HG03135 (cell line): ENCODE data around the gene FGF21.

Experiments used
- ATAC-seq: cut with Tn5 transposase; IDR thresholded peaks from one replicate; pipeline ENCODE4 v1.9.1; 2021; ENCODE audit warnings: mild to moderate bottlenecking, moderate library complexity; ENCODE audit not compliant: unreplicated experiment

FGF21 gene

DNA sequence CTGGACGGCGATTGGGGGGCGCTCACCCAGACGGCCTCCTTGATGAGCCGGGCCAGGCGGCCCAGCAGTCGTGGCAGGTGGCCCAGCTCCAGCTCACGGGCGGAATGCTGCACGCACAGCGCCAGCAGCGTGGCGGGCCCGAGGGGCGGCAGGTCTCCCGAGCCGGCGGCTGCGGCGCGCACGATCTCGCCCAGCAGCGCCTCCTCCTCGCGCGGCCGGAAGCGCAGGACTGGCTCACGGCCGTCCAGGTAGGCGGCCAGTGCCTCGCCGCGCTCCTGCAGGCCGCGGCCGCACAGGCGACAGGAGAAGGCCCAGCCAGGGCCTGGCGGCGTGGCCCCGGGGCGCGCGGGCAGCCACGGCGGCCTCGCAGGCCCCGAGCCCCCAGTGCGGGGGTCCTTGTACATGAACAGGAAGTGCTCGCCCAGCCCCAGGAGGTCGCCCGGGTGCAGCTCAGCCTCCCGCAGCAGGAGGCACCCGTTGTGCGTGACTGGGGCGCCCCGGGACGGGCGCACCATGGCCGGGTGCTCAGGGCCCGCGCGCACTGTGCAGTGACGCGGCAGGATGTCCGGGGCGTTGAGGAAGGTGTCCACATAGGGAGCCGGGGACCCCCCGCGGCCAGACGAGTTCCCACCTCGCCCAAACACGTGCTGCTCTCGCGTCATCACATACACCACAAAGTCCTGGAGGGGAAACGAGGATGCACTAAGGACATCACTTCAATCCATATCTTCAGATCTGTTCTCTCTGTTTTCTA lies 26.2 kb upstream of the FGF21 start:
- no peak for ATAC-seq

DNA sequence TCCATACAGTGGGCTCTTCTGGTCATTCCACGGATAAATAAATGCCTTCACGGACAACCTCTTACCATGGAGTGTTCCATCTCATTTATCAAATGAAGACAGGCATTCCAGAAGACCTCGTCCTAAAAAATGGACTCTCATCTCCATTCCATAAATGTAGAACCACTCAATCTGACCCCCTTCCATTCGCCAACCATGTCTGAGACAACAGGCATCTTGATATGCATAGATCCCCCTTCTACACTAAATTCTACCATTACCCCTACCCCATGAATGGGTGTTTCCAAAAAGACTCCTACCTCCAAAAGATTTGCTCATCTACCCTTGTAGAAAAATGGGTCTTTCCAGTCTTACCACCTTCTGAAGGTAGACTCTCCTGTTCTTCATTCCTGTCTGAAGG lies 23.9 kb upstream of the FGF21 start:
- ATAC-seq = no peak

DNA sequence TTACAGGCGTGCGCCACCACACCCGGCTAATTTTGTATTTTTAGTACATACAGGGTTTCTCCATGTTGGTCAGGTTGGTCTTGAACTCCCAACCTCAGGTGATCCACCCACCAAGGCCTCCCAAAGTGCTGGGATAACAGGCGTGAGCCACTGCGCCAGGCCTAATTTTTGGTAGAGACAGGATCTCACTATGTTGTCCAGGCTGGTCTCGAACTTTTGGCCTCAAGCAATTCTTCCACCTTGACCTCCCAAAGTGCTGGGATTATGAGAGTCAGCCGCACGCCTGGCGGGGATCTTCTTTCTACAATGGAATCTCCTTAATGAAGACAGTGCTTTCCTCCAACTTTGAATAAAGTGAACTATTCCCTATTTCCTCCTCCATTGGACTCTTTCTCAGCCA lies 20.7 kb upstream of the FGF21 start:
- ATAC-seq = no peak

DNA sequence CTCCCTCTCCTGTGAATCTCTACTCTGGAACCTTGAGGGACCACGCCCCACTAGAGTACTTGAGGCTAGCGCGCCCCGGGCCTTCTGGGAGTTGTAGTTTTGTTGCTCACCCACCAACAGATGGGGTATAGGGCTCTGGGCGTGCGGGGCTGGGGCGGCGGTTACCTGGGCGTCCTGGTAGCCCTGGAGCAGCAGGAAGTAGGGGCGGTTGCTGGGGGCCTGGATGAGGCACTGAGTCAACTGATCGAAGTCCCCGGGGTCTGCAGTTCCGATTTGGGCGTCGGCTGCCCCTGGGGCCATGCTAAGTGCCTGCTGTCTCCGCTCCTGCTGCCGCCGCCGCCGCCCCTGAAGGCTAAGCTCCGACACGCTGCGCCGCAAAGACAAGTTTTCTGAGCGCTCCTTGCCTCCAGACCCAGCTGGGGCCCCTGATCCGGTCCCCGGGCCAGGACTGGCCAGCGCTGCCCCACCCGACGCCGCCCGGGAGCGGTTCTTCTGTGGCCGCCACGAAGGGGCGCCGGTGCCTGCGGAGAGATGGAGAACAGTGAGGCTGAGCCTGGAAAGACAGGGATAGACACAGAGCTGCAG lies 20.2 kb upstream of the FGF21 start:
- no peak for ATAC-seq

DNA sequence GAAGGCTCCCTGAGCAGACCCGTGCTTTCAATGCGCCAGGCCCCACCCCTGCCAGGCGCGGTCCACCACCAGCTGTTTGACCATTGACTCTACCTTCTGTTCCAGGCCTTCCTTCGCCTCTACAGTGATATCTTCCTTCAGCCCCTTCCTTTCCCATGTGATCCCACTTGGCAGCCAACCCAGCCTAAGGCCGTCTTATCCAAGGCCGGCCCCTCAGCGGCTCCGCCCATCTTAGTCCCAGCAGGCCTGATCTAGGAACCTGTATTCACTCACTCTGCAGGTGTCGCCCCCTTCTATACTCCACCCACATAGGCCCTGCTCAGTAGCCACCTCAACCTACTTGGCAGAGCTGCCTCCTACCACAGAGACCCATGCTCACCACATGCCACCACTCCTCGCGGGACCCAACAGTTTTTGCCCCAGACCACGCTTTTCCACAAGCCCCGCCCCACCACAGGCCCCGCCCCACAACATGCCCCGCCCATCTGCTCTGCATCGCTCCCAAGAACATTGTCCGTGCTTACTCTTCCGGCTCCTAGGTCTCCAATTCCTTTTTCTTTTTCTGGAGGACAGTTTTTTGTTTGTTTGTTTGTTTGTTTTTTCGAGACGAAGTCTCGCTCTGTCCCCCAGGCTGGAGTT lies 17.8 kb upstream of the FGF21 start:
- no peak for ATAC-seq

DNA sequence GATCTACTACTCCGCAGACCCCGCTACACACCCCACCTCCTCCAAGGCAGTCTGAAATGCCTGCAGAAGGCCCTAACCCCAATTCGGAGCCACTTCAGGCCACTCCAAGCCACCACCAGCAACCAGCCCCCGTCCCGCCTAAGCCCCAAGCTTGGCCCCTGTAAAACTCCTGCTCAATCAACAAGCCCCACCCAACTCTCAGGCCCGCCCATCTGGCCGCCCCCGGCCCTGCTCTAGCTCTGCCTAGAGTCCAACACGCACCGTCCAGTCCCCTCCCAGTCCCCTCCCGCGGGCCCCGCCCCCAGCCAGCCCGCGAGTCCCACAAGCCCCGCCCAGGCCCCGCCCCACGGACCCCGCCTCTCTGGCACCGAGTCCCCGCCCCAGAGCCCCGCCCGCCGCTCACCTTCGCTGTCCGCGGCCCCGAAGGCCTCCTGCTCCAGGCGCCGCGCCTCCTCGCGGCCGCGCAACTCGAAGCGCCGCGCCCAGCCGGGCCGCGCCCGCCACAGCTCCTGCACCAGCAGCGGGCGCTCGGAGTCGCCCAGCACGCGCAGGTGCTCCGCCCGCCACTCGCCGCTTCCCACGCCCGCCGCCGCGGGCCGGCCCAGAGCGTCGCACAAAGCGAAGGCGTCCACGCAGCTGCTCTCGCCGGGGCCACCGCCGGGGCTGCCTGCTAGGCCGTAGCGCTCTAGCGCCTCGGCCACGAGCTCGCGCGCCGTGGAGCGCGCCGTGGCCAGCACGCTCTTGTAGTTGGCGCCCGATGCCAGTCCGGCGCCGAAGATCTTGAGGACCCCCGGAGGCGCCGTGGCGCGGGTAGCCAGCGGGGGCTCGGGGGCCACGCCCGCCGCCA lies 16.5 kb upstream of the FGF21 start:
- ATAC-seq = peak; percentile 86

DNA sequence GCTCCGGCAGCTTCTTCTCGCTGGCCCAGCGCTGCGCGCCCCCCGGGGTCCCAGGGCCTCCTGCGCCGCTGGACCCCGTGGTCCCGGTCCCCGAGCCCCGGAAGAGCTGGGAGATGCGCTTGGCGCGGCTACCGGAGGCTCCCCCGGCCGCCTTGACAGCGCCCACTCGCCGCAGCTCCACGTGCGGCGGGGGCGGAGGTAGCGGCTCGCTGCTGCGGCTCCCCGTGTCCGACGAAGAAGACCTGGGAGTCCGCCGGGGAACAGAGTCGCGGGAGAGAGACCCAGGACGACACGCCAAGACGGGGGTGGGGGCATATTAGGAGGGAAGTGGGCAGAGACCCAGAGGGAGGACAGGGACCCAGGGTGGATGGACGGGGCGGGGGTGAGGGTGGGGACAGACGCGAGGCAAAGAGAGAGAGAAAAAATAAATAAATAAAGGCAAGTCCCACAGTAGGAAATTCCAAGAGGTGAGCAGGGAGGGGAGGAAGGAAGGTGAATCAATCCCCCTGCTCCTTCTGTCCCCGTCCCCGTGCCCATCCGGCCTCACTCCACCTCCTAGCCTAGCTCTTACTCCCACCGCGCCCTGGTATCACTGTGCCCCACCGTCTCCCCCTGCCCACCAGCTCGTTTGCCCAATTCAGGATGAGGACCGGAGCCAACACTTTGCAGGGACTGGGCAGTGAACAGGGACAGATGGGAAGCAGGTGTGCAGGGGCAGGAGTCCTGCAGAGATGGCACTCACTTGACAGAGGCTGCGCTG lies 15.7 kb upstream of the FGF21 start:
- no peak for ATAC-seq

DNA sequence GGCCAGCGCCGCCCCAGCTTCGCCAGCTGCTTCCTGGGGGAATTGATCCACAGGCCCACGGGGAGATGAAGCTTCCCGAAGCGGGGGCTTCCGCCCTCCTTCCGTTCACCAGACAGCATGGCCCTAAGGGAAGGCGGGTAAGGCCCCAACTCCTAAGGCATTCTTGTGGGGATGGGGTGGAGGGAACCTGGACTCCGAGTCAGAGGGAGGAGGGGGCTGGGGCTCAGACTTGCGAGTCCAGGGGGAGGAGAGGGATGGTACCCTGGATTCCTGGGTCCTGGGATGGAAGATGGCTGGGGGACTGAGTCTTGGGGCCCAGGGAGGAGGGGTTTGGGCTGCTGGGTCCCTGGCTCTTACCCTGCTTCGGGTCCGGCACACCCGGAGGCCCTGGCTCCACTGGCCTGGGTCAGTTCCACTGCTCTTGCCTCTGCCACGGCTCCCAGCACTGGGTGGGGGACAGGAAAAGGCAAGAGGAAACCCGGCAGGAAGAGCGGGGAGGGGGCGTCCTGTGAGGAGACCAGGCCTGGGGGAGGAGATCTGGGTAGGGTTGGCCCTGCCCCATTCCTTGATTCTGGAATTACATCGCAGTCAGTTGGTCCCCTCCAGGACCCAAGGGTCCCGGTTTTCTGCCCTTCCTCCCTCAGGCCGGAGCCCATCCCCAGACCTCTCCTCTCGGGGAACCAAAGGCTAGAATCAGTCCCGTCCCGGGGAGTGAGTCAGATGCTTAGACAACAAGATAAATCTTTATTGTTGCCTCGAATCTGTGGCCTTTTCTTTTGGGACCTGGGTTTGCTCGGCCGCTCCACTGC lies 15.0 kb upstream of the FGF21 start, which contains the start of gene RASIP1:
TSS of gene RASIP1 (minus strand) at position 447 of the 809 bp plus-strand sequence. CDS start at position 119, 328 bp downstream.
- no peak for ATAC-seq

DNA sequence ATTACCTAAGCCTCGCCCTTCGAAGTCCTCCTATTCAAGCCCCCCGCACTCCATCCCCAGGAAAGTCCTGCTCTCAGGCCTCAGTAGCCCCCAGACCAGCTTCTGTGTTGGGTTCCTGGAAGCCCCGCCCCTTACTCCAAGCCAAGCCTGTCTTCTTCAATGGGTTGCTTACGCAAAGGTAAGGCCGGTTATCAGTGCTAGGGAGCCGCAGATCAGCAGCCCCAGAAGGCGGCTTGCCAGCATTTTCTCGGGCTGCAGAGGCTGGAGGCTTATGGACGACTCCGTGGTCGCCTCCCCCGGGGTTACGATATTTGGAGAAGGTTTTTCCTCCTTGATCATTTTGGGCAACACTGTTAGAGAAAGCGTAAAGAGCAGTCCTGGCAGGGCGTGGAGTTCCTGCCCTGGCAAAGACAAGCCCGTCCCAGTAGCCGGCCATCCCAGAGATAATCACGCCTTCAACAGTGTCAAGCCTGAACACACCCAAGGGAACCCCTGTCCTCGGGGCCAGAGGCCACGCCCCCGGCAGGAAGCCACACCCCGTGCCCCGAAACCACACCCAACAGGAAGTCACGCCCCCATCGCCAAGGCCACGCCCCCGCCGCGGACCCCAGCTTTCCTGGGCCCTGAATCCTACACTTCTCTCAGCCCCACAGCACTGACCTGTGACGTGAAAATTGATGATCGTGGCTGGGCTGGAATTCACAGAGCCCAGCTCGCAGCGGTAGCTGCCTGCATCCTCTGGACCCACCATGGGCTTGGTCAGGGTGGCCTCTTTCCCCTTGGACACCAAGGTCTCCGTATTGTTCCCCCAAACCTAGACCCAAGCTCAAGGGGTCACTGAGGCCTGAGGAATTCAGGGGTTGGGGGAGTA lies 14.0 kb upstream of the FGF21 start:
- ATAC-seq = no peak

DNA sequence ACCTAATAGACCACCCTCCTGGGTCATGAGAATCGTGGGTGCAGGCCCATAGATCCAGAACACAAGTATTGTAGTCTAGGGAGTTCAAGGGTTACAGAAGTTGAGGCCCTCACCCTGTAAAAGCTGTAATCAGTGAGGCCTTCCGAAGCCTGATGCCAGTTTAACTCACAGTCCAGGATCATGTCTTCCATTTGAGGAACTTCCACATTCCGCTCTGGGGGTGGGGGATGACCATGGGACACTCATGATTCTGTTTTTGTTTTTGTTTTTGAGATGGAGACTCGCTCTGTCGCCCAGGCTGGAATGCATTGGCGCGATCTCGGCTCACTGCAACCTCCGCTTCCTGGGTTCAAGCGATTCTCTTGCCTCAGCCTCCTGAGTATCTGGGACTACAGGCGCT lies 13.2 kb upstream of the FGF21 start:
- ATAC-seq = no peak

DNA sequence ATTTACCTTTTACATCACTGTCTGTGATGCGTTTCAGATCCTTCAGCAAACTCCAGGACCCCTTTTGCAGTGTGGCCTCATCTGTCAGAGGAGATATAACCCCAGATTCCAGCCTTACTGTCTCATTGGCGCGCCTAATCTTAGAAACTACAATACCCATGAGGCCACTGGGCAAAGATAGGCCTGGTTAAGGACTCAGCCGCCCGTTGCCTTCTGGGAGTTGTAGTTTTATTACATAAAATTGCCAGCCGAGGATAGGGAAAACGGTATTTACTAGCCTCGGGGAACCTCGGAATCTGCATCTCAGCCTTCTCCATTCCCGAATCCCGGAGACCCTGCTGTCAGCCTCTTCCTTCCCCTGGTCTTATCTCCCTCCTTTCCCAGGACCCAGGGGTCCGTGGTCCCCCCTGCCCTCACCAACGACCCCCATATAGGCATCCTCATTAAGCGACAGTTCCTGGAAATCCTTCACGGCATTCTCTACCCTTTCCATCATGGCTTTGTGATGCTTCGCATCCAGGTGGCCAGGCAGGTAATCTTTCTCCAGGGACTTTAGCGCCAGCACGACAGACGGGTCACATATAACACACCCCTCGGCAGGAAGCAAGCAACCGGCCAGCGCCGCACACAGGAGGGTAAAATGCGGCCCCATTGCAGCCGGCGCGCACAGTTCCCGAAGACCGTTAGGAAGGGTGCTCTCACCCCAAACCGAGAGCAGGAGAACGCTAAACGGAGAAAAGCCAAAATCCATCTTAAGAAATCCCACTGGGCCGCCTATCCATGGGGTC lies 9.9 kb upstream of the FGF21 start:
- no peak for ATAC-seq

DNA sequence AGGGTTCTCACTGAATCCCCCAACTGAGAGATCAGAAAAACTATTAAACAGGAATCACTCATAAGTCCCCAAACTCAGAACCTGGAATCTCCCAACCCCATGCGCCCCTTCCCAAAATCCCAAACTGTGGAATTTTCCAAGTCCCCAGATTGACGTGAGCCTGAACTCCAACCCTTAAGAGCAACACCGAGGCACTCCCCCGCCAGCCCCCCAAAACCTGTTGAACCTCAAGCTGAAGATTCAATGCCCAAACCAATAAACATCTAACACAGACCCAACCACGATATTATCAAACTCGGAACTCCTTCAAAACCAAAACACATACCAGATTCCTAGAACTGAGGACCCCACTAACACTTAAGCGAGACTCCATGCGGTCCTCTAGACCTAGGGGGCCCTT lies 9.2 kb upstream of the FGF21 start:
- no peak for ATAC-seq

DNA sequence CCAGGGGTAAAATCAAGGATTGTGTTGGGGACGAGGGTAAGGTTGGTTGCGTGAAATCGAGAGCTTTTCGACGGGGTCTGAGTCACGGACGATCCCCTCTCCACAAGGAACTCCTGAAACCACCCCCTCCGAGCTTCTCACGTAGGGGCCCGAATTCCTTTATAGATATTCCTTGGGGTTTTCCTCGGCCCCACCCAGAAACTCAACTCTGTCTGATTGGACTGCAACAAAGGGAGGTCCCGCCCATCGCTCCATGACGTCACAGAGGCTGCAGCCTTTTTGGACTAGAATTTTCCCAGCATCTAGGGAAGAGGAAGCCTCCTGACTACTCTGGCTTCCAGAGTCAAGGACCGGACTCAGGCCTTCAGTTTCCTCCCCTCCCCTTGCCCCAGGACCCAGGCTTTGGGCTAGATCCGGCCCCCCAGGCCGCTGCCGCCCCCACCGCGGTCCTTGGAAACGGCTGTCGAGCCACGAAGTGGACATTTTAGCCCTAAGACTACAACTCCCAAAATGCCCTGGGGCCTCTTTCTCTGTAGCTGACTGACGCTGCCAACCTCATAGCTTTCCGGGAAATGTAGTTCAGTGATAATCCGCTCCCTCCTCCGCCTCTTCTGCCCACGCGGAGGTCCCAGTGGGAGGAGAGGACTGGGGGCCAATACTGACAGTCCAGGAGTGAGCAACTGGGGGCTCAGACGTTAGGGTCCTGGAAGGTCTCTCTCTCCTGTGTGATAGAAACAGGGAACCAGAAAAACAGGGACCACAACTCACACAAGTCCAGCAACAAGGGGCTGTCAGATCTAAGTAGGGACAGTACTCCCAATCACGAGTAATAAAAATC lies 8.4 kb upstream of the FGF21 start, which contains the start of gene IZUMO1:
TSS of gene IZUMO1 (minus strand) at position 172 of the 838 bp plus-strand sequence. CDS start 1,050 bp downstream, outside the sequence.
- no peak for ATAC-seq

DNA sequence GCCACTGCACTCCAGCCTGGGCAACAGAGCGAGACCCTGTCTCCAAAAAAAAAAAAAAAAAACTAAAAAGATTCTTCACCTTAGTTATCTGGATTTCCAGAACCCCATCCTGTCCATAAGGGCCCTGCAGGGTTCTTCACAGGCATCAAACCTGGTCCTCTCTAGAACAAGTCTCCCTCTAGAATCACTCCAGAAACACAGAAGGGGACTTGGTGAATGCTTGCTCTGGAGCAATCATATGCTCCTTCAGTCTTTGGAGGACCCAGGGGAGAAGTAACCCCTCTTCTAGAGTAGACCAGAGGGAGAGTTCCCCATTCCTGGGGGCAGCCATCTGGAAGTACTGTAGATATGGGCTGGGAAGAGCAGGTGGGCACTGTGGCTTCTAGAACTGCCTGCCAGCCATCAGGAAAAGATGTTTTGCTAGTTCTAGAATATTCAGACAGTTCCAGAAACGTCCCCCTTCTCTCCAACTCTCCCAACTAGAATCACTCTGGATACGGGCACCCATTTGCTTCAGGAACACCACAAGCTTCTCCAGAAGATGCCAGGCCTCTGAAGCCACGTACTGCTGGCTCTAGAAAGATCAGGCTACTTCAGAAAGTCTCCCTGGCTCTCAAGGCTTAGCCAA lies 5.6 kb upstream of the FGF21 start:
- ATAC-seq = no peak

DNA sequence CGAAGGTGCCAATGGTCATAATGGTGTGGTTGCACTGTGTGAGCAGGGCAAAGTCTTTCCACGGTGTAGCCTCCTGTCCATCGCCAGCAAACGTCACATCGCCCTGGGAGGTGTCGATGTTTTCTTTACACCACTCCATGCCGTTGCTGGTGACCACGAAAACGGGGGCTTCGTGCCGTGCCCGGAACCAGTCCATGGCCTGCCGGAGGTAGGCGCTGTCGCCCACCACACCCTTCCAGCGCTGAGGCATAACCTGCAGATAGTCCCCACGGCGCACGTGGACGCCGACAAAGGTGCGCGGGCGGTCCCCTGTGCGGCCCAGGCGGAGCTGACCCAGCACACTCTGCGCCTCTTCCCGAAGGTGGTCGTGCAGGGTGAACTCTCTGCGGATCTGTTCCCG lies 5.0 kb upstream of the FGF21 start:
- ATAC-seq = no peak

DNA sequence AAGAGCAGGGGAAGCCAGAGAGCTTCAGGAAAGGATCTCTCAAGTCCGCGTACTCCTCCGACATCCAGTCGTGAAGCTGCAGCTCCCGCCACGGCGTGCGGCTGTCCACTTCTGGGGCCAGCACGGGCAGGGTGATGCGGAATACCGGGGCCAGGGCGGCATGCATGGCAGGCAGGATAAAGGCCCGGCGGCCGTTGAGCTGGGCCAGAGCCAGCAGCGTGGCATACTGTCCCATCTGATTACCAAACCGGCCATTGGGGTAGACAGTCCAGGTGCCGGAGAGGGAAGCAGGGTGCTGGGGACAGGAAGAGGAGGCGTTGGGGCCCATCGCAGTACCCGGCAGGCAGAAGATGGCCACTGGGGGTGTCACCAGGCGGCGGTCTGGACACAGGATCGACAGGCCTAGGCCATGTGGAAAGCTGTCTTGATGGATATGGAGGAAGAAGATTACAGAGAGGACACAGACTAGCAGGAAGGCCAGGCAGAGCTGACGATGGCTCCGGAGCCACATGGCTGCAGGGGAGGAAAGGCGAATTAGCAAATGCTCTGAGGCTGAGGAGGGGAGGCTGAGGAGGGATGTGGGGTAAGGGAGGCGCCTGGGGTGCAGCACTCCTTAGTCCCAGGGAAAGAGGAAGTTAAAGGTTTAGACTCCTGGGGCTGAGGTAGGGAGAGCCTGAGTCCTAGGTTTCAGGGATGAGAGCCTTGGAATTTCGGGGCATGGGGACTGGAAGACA lies 4.4 kb upstream of the FGF21 start:
- ATAC-seq = no peak
